Fibroblast of peridontal ligament (primary cell): ENCODE data around the gene TXNL4B.

Source experiments
- DNase-seq: peaks from one replicate; pipeline ENCODE4 v3.0.0-alpha.2; 2010; ENCODE audit errors: extremely low read depth

The TXNL4B gene

GRCh38 chr16:72093448-72094265, at the start of gene TXNL4B, which contains the start of gene DHX38:
Gene TXNL4B, minus strand, starts transcription at chr16:72093620. Its CDS starts 2,871 bp downstream, at chr16:72090749.
Gene DHX38, plus strand, starts transcription at chr16:72093847. Its CDS starts 2,311 bp downstream, at chr16:72096158.
- peak; percentile 99 for DNase-seq

GRCh38 chr16:72142476-72142875, 49.1 kb upstream of the TXNL4B start:
- peak; percentile 7 for DNase-seq

- DNase-seq: no peak
Observed at GRCh38 chr16:72139908-72140307, 46.5 kb upstream of the TXNL4B start.

GRCh38 chr16:72138064-72138572, 44.7 kb upstream of the TXNL4B start:
- DNase-seq: no peak

- no peak for DNase-seq
Observed at GRCh38 chr16:72137380-72138063, 44.1 kb upstream of the TXNL4B start.

- no peak for DNase-seq
Observed at GRCh38 chr16:72134507-72134906, 41.1 kb upstream of the TXNL4B start.

GRCh38 chr16:72132726-72133125, 39.3 kb upstream of the TXNL4B start:
- DNase-seq: no peak

GRCh38 chr16:72131036-72131435, 37.6 kb upstream of the TXNL4B start:
- no peak for DNase-seq

- no peak for DNase-seq
Observed at GRCh38 chr16:72129976-72130656, 36.7 kb upstream of the TXNL4B start.

GRCh38 chr16:72128701-72129100, 35.3 kb upstream of the TXNL4B start:
- DNase-seq: no peak

- DNase-seq: no peak
Observed at GRCh38 chr16:72126429-72126765, 33.0 kb upstream of the TXNL4B start.

GRCh38 chr16:72125635-72126428, 32.4 kb upstream of the TXNL4B start:
- DNase-seq: no peak

GRCh38 chr16:72124761-72125634, 31.6 kb upstream of the TXNL4B start:
- peak; percentile 80 for DNase-seq

- DNase-seq: no peak
Observed at GRCh38 chr16:72124148-72124547, 30.7 kb upstream of the TXNL4B start.

- DNase-seq: no peak
Observed at GRCh38 chr16:72123426-72123825, 30.0 kb upstream of the TXNL4B start.

GRCh38 chr16:72122916-72123315, 29.5 kb upstream of the TXNL4B start:
- DNase-seq: no peak

- no peak for DNase-seq
Observed at GRCh38 chr16:72122308-72122707, 28.9 kb upstream of the TXNL4B start.

GRCh38 chr16:72120026-72120425, 26.6 kb upstream of the TXNL4B start:
- no peak for DNase-seq

GRCh38 chr16:72113616-72113945, 20.2 kb upstream of the TXNL4B start:
- DNase-seq: no peak

- DNase-seq: no peak
Observed at GRCh38 chr16:72112906-72113615, 19.6 kb upstream of the TXNL4B start.
